ENCODE data around the gene SHF. TPM values are rescaled to one million over a fixed set of nuclear protein-coding genes. Genes with fewer than 3 reads are reported as not detected.
"Not testable (repeated sequence)": the region's sequence is repeated elsewhere in the genome, so short reads cannot be mapped to it uniquely, and the experiment has no call there.

The SHF gene, protein sequence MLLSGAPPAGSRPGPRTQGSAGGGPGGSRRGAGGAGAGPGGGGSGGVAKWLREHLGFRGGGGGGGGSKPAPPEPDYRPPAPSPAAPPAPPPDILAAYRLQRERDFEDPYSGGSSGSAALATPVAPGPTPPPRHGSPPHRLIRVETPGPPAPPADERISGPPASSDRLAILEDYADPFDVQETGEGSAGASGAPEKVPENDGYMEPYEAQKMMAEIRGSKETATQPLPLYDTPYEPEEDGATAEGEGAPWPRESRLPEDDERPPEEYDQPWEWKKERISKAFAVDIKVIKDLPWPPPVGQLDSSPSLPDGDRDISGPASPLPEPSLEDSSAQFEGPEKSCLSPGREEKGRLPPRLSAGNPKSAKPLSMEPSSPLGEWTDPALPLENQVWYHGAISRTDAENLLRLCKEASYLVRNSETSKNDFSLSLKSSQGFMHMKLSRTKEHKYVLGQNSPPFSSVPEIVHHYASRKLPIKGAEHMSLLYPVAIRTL
- 9.7 TPM for polyA plus RNA-seq (2012; ENCODE audit: missing spikeins)

DNA sequence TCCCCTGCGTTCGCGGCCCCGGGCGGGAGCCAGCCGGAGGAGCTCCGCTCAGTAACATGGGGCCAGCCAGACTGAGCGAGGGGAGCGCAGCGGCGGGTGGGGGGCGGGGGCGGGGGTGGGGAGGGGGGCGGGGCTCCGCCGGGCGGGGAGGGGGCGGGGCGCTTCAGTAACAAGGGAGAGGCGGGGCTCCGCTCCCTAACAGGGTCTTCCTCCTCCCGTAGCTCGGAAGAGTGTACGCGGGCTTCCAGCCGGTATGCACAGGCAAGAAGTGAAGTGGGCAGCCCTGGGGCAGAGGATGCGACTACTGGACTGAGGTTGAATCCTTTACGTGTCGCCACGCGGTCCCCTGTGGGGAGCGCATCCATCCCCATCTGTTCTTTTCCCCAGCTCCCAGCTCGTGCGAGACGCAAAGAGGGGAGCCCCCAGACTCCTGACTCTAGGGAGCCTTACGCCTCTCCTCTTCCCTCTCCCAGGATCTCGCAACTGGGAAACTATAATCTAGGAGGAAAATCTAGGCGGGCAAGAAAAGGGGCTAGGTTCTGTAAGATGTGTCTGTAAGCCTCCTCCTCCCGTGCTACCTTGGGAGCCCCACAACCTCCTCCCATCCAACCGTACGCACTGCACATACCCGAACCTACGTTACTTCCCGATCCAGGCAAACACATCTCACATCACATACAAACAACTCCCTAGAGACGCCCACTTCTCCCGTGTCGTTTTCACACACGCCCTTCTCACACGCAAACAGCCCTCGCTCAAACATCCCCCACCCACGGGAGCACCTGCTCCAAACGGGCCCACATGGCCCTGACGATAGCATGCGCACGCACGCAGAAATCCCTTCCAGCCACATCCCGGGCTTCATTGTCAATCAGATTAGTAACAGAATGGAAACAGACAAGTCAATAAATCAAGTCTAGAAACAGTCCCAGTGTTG, at the start of gene SHF:
Gene SHF (minus strand): TSS at position 73 of the 937 bp plus-strand sequence. CDS start 15 bp downstream, at position 58.
- peak; percentile 91 for FAIRE-seq
- DNase-seq (ENCODE audit: insufficient read length) = peak; percentile 61

GRCh38 chr15:45236806-45237205, 49.0 kb upstream of the SHF start:
- not testable (repeated sequence) for DNase-seq (ENCODE audit: insufficient read length); FAIRE-seq

More for the DNA sequence above, at the start of gene SHF:
- TF ChIP-seq TAF1 (IDR thresholded peaks at IDR 0.05; ENCODE audit: borderline replicate concordance, low read depth, low read length) (0 out of 2 replicates have a peak, but pooled peaks have one; percentile 44), POLR2AphosphoS5 (IDR thresholded peaks at IDR 0.05; ENCODE audit: low read depth, low read length) (peak; percentile 24; the same call in 1 of the 2 replicates), POLR2A (IDR thresholded peaks at IDR 0.05; ENCODE audit: low read depth, low read length) (peak; percentile 60; the same call in 1 of the 2 replicates)

DNA sequence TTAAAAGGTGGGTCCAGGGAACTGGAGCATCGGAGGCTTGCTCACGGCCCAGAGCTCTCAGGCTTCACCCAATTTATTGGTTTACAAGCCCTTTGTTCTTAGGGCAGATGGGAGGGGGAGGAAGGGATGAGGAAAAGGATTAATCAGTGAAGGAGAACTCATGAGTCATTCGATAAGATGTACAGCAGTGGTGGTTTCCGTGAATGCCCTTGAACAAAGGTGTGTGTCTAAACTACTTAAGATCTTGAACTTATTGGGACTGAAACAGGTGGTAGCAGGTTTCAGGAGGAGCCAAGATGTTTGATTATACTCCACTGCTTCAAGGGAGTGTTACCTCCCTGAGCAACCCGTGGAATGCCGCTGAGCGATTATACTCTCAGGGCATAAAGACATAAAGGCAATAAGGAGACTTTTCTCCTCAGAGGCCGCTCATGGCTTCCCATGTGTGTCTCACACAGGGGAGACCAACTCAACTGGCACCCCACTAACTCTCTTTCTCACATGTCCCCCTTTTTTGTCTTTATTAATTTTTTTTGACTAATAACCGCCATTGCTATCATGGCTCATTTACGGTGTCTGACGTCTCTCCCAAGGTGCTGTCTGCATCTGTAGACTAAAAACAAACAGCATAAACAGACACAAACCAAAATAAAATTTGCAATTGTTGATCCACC, 46.9 kb upstream of the SHF start:
- FAIRE-seq = no peak
- DNase-seq (ENCODE audit: insufficient read length) = no peak
- TF ChIP-seq TAF1 (IDR thresholded peaks at IDR 0.05; ENCODE audit: borderline replicate concordance, low read depth, low read length) = no peak
- no peak for TF ChIP-seq POLR2AphosphoS5 (IDR thresholded peaks at IDR 0.05; ENCODE audit: low read depth, low read length)
- TF ChIP-seq POLR2A (IDR thresholded peaks at IDR 0.05; ENCODE audit: low read depth, low read length) = no peak

DNA sequence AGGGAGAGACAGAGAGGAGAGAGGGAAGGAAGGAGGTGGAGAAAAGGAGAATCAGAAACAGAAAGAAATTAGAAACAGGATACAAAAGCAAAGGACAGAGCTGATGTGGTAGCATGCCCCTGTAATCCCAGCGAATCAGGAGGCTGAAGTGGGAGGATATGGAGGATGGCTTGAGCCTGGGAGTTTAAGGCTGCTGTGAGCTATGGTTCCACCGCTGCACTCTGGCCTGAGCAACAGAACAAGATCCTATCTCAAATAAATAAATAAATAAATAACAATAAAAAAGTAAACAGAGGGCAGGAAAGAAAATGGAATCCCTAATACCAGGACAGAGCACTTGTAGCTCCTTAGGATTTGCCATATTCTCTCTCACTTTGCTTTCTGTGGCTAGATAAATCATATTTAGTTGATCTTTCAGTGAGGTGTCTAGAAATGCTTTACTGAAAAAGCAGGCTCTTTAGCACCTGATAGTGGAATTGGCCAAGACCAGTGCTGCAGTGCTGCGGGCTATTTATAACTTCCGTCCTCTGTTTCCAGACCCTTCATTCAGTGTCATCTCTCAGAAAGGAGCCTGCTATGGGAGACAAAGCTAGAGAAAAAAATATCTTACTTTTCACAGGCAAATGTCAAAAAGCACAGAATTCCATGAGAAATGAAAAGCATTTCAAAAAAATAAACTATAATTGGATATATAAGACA, 44.2 kb upstream of the SHF start:
- no peak for DNase-seq (ENCODE audit: insufficient read length)
- no peak for FAIRE-seq
- no peak for TF ChIP-seq TAF1 (IDR thresholded peaks at IDR 0.05; ENCODE audit: borderline replicate concordance, low read depth, low read length)
- TF ChIP-seq POLR2A (IDR thresholded peaks at IDR 0.05; ENCODE audit: low read depth, low read length) = no peak
- no peak for TF ChIP-seq POLR2AphosphoS5 (IDR thresholded peaks at IDR 0.05; ENCODE audit: low read depth, low read length)

DNA sequence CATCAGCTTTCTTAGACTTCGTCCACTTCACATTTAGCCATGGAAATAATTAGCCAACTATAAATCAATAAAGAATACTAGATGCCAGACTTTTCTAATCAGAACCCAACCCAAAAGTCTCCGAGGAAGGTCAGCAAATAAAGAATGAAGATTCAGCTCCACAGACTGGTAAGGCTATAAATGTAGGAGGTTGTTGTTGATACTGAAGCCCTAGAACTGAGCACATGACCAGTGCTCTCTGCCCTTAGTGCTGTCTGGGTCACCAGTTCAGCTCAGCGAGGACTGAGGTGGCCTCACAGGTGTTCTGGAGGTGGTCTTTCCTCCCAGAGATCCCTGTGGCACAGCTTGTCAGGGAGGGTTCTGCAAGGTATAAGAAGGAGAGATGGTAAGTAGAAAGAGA, 43.4 kb upstream of the SHF start:
- TF ChIP-seq POLR2A (IDR thresholded peaks at IDR 0.05; ENCODE audit: low read depth, low read length) (no peak), POLR2AphosphoS5 (IDR thresholded peaks at IDR 0.05; ENCODE audit: low read depth, low read length) (no peak), TAF1 (IDR thresholded peaks at IDR 0.05; ENCODE audit: borderline replicate concordance, low read depth, low read length) (no peak)
- no peak for DNase-seq (ENCODE audit: insufficient read length)
- FAIRE-seq = no peak

- no peak for TF ChIP-seq POLR2AphosphoS5 (IDR thresholded peaks at IDR 0.05; ENCODE audit: low read depth, low read length)
- no peak for TF ChIP-seq TAF1 (IDR thresholded peaks at IDR 0.05; ENCODE audit: borderline replicate concordance, low read depth, low read length)
- no peak for TF ChIP-seq POLR2A (IDR thresholded peaks at IDR 0.05; ENCODE audit: low read depth, low read length)
- FAIRE-seq (no peak), DNase-seq (ENCODE audit: insufficient read length) (no peak)
These were observed 42.6 kb upstream of the SHF start for GRCh38 chr15:45230245-45230965.

DNA sequence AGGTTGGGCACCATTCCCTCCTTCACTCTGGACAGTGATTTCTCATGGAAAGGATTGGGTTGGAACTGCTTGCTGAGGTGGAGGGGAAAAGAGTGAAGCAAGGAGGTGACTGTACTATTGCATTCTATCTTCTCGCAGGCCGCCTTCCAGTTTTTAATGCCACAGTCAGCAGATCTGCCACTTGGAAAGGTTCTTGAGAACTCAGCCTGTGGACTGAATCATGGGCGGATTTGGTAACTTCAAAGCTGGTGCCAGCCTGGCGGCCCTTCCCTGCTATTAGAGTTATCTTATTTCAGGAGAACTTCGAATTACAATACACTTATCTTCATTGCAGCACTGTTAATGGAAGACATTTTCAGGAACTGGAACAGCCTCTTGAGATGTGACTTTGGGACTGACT, 41.2 kb upstream of the SHF start:
- TF ChIP-seq POLR2AphosphoS5 (IDR thresholded peaks at IDR 0.05; ENCODE audit: low read depth, low read length) = no peak
- no peak for TF ChIP-seq POLR2A (IDR thresholded peaks at IDR 0.05; ENCODE audit: low read depth, low read length)
- TF ChIP-seq TAF1 (IDR thresholded peaks at IDR 0.05; ENCODE audit: borderline replicate concordance, low read depth, low read length) = no peak
- DNase-seq (ENCODE audit: insufficient read length) = no peak
- FAIRE-seq = no peak

GRCh38 chr15:45225506-45226273, 37.9 kb upstream of the SHF start:
- TF ChIP-seq TAF1 (IDR thresholded peaks at IDR 0.05; ENCODE audit: borderline replicate concordance, low read depth, low read length) (no peak), POLR2A (IDR thresholded peaks at IDR 0.05; ENCODE audit: low read depth, low read length) (no peak), POLR2AphosphoS5 (IDR thresholded peaks at IDR 0.05; ENCODE audit: low read depth, low read length) (no peak)
- DNase-seq (ENCODE audit: insufficient read length) = no peak
- FAIRE-seq = no peak

DNA sequence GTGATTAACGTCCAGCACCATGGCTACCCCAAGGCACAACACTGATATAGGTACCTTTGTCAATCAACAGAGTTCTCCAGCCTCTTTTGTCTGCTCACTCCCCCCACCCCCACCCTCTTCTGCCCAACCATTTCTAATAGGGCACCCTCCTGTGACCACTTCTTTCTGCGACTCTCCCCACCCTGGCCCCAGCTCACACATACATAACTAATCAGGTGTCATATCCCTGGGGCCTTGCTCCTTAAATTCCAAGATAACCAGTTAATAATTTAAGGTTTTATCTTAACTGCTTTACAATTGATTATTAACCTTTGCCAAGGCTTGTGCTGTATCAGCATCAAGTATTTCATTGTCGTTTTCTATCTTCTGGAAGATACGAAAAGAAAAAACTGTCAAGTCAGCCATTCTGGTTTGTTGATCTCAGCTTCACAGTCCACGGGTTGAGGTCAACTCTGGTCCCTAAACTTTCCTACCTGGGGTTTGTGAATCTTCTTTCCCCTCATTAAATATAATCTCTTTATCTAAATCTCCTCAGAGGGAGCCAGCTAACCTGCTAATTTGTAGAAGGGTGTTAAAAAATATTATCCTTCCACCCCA, 37.0 kb upstream of the SHF start:
- TF ChIP-seq POLR2A (IDR thresholded peaks at IDR 0.05; ENCODE audit: low read depth, low read length) (no peak), POLR2AphosphoS5 (IDR thresholded peaks at IDR 0.05; ENCODE audit: low read depth, low read length) (no peak), TAF1 (IDR thresholded peaks at IDR 0.05; ENCODE audit: borderline replicate concordance, low read depth, low read length) (no peak)
- DNase-seq (ENCODE audit: insufficient read length) (no peak), FAIRE-seq (no peak)

Measured in GM12892 (cell line).